Sigmoid colon (tissue), 4 donors: Measurements from ENCODE around the gene AMOTL2.

Source experiments
- CTCF ChIP-seq, 4 experiments: fragments of 450-650 bp in 3 of 4; fragments of 200-600 bp in 1 of 4; IDR thresholded peaks; one replicate each; pipeline ENCODE4 v1.5.1; 2016 to 2019; ENCODE audit warnings: antibody characterized with exemption in 4 of 4, mild to moderate bottlenecking in 3 of 4, moderate library complexity in 2 of 4
- EP300 ChIP-seq, 4 donors: sonication (generic); formaldehyde crosslinking; IDR thresholded peaks; one replicate each; pipeline ENCODE4 v1.6.1; 2017; ENCODE audit warnings: antibody characterized with exemption in 4 of 4

GRCh38 chr3:134307425-134307824, 66.8 kb downstream of the AMOTL2 start:
- no peak for TF ChIP-seq CTCF (IDR thresholded peaks at IDR 0.05)
- no peak for TF ChIP-seq EP300 (IDR thresholded peaks at IDR 0.05)
